Measurements from ENCODE around the gene ROGDI.
A peak's percentile ranks its signal among the peaks of the same experiment; 100 is the strongest.

The ROGDI gene

GRCh38 chr16:4775005-4775404 is 27.4 kb downstream of the ROGDI start:
- no peak for DNase-seq (ENCODE audit: low read depth)
- no peak overlapping the region for H3K4me3 ChIP-seq (ENCODE audit: low read depth, low read length)

DNA sequence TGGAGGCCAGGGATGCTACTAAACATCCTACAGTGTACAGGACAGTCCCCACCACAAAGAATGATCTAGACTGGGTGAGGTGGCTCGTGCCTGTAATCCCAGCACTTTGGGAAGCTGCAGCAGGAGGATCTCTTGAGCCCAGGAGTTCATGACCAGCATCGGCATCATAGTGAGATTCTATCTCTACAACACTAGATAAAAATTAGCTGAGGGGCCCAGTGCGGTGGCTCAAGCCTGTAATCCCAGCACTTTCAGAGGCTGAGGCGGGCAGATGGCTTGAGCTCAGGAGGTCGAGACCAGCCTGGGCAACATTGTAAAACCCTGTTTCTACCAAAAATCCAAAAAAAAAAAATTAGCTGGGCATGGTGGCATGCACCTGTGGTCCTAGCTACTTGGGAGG is 30.1 kb downstream of the ROGDI start:
- no peak for DNase-seq (ENCODE audit: low read depth)

DNA sequence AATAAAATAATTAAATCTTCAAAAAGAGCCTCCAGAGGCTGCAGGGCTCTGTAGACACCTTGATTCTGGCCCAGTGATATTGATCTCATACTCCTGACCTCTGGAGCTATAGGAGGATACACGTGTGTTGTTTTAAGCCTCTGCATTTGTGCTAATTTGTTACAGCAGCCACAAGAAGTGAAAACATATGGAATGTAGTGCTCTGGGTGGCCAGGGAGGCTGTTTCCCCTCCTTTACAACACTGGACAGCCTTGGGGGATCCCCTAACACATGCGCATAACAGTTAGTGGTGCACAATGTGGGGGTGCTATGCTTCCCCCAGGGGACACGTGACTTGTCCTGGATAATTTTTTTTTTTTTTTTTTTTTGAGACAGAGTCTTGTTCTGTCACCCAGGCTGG is 30.8 kb downstream of the ROGDI start:
- no peak for DNase-seq (ENCODE audit: low read depth)
- no peak overlapping the region for H3K4me3 ChIP-seq (ENCODE audit: low read depth, low read length)

More for the DNA sequence above, 30.1 kb downstream of the ROGDI start:
- H3K4me3 ChIP-seq (ENCODE audit: low read depth, low read length), result no peak overlapping the region

- H3K4me3 ChIP-seq (ENCODE audit: low read depth, low read length), result peak overlapping the region; percentile 65
- DNase-seq (ENCODE audit: low read depth), result no peak
Measured at GRCh38 chr16:4769306-4769638, 33.2 kb downstream of the ROGDI start.

GRCh38 chr16:4768549-4769305 is 33.7 kb downstream of the ROGDI start:
- peak; percentile 74 for DNase-seq (ENCODE audit: low read depth)
- H3K4me3 ChIP-seq (ENCODE audit: low read depth, low read length), result peak overlapping the region; percentile 65

GRCh38 chr16:4767872-4768548 is 34.4 kb downstream of the ROGDI start:
- DNase-seq (ENCODE audit: low read depth), result no peak
- H3K4me3 ChIP-seq (ENCODE audit: low read depth, low read length), result peak overlapping the region; percentile 65

- peak; percentile 84 for DNase-seq (ENCODE audit: low read depth)
- H3K4me3 ChIP-seq (ENCODE audit: low read depth, low read length), result peak within 1 kb of the TSS; percentile 78
Measured at GRCh38 chr16:4766875-4767628, 35.4 kb downstream of the ROGDI start, which contains the start of gene ZNF500. TSS of gene ZNF500 (minus strand) at chr16:4767162. CDS start at chr16:4765978, 1,184 bp downstream.

- no peak for DNase-seq (ENCODE audit: low read depth)
- peak overlapping the region; percentile 78 for H3K4me3 ChIP-seq (ENCODE audit: low read depth, low read length)
Measured at GRCh38 chr16:4765511-4766474, 36.6 kb downstream of the ROGDI start.

DNA sequence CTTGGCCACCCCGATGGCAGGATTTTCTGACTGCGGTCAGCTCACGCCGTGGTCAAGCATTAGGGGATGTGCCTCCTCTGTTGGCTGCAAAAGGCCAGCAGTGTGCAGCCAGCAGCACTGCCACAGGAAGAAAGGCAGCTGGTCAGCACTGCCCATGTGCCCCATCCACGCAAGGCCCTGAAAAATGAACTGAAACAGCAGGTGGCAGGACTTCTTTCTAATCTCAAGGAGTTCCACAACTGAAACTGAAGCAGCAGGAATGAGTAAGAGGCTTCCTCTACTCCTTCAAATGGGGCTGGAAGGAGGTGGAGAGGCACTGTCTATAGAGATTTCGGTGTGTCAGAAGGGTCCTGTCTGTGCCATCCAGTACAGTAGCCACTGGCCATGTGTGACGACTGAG is 38.6 kb downstream of the ROGDI start:
- DNase-seq (ENCODE audit: low read depth), result no peak

DNA sequence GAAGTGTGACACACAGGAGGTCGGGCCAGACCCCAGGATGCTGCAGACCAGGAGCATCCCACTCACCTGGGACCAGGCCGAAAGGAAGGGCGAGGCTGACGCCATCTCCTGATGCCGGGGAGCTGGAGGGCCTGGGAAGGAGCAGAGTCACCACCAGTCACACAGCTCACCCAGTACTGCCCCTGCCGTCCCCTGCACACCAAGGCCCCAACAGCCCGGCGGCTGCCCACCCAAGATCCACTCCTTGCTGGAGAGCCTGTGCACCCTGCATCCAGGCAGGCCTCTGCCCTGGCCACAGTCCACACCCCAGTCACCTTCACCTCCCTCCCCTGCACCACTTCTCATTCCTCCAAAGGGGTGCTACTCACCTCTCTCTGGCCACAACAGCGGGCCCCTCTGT is 40.2 kb downstream of the ROGDI start:
- no peak for DNase-seq (ENCODE audit: low read depth)

More for the DNA sequence above, 38.6 kb downstream of the ROGDI start:
- no peak overlapping the region for H3K4me3 ChIP-seq (ENCODE audit: low read depth, low read length)

GRCh38 chr16:4760221-4760910 is 42.1 kb downstream of the ROGDI start:
- no peak overlapping the region for H3K4me3 ChIP-seq (ENCODE audit: low read depth, low read length)
- DNase-seq (ENCODE audit: low read depth), result no peak

More for the DNA sequence above, 40.2 kb downstream of the ROGDI start:
- H3K4me3 ChIP-seq (ENCODE audit: low read depth, low read length), result no peak overlapping the region

DNA sequence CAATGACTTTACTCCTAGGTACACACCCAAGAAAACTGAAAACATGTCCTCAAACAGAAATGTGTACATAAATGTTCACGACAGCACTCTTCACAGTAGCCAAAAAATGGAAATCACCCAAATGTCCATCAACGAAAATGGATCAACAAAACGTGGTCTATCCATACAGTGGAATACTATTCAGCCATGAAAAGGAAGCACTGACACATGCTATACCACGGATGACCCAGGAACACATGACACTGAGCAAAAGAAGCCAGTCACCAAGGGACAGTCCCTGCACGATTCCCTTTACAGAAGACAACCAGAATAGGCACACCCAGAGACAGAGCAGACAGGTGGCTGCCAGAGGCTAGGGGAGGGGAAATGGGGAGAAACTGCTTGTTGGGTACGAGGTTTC is 46.7 kb downstream of the ROGDI start:
- DNase-seq (ENCODE audit: low read depth), result no peak
- H3K4me3 ChIP-seq (ENCODE audit: low read depth, low read length), result no peak overlapping the region

DNA sequence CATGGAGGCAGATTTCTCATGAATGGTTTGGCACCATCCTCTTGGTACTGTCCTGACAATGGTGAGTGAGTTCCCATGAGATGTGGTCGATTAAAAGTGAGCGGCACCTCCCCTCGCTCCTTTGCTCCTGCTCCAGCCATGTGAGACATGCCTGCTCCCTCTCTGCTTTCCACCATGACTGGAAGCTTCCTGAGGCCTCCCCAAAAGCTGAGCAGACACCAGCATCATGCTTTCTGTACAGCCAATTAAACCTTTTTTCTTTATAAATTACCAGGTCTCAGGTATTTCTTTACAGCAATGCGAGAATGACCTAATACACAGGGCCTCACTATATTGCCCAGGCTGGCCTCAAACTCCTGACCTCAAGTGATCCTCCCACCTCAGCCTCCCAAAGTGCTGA is 47.6 kb downstream of the ROGDI start:
- no peak overlapping the region for H3K4me3 ChIP-seq (ENCODE audit: low read depth, low read length)
- no peak for DNase-seq (ENCODE audit: low read depth)

DNA sequence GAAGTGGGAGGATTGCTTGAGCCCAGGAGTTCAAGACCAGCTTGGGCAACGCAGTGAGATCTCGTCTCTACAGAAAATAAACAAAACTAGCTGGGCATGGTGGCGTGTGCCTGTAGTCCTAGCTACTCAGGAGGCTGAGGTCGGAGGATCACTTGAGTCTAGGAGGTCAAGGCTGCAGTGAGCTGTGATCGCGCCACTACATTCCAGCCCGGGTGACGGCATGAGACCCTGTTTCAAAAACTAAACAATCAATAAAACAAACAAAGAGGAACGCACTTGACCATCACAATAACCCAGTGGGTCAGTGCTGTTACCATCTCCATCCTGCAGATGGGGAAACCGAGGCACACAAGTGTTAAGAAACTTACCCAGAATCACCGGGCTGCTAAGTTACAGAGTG is 49.2 kb downstream of the ROGDI start:
- no peak overlapping the region for H3K4me3 ChIP-seq (ENCODE audit: low read depth, low read length)

DNA sequence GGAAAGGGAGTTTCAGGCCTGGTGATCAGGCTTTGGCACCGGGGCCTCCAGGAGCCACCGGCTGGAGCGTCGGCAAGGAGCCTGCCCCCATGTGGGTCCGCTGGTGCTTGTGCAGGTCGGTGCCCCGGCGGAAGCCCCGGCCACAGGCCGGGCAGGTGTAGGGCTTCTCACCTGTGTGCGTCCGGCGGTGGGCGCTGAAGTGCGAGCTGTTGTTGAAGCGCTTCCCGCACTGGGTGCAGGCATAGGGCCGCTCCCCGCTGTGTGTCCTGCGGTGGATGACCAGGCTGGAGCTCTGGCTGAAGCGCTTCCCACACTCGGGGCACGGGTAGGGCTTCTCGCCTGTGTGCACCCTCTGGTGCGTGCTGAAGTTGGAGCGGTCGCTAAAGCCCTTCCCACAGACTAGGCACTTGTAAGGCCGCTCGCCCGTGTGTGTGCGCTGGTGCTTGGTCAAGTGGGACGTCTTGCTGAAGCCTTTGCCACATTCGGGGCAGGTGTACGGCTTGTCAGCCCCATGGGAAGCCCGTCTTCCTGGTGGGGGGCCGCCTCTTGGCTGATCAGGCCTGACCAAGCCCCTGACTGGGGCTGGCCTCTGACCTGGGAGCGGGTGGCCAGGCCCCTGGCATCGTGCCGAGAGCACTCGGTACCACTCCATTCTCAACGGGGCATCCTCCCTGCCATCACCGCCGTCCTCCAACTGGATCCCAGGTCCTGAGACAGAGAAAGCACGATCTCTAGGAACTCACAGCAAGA is 49.9 kb downstream of the ROGDI start:
- no peak overlapping the region for H3K4me3 ChIP-seq (ENCODE audit: low read depth, low read length)

More for the DNA sequence above, 49.2 kb downstream of the ROGDI start:
- no peak for DNase-seq (ENCODE audit: low read depth)

DNA sequence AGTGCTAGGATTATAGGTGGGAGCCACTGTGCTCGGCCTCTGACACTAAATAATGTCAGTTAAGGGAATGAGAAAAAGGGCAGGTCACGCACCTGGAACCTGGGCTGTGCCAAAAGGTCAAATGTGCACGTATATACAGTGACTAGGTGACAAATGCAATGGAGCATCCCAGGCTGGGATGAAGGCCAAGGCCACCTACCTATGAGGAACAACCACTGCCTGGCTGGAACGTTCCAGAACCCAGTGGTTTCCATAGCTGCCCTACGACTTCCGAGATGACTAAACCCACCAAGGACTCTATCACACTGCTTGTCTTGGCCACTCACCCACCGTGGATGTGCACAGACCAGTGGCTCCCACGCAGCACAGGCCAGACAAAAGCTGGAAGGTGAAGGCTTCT is 51.5 kb downstream of the ROGDI start:
- no peak for DNase-seq (ENCODE audit: low read depth)
- H3K4me3 ChIP-seq (ENCODE audit: low read depth, low read length), result no peak overlapping the region

More for the DNA sequence above, 49.9 kb downstream of the ROGDI start:
- no peak for DNase-seq (ENCODE audit: low read depth)

GRCh38 chr16:4749700-4750257 is 52.7 kb downstream of the ROGDI start:
- DNase-seq (ENCODE audit: low read depth), result no peak
- no peak overlapping the region for H3K4me3 ChIP-seq (ENCODE audit: low read depth, low read length)

Measured in skeletal muscle cell (primary cell).